Gastrocnemius medialis (tissue), 4 donors: Measurements from ENCODE around the gene SEMA5B. TPM values are rescaled to one million over a fixed set of nuclear protein-coding genes. Genes with fewer than 3 reads are reported as not detected.

Experiments used
- ATAC-seq, 2 donors: fragments of 150-250 bp; one replicate each; pipeline ENCODE4 v1.9.1; 2016
- DNase-seq, 2 donors: peaks; one replicate each; pipeline ENCODE4 v3.0.0-alpha.2; 2019
- H3K27ac ChIP-seq, 4 donors: fragments of 200-600 bp; sonication (generic); 1 replicate in 1 of 4; 2 replicates in 3 of 4; pipeline ENCODE4 v1.5.1; 2016 to 2018; ENCODE audit warnings: mild to moderate bottlenecking in 2 of 4, moderate library complexity in 1 of 4
- H3K27me3 ChIP-seq, 3 donors: fragments of 200-600 bp; sonication (generic) in 2 of 3; 1 replicate in 1 of 3; 2 replicates in 2 of 3; pipeline versions ENCODE4 v1.5.1 to v1.6.0; 2016 to 2019; ENCODE audit warnings: mild to moderate bottlenecking in 1 of 3, moderate library complexity in 1 of 3
- H3K36me3 ChIP-seq, 2 donors: fragments of 200-600 bp; sonication (generic) in 1 of 2; one replicate each; pipeline ENCODE4 v1.5.1; 2017 to 2018
- H3K4me1 ChIP-seq, 2 donors: fragments of 200-600 bp; sonication (generic) in 1 of 2; one replicate each; pipeline ENCODE4 v1.5.1; 2016 to 2017; ENCODE audit warnings: mild to moderate bottlenecking in 2 of 2
- H3K4me3 ChIP-seq, 4 donors: fragments of 200-600 bp; sonication (generic) in 3 of 4; 1 replicate in 1 of 4; 2 replicates in 3 of 4; pipeline ENCODE4 v1.5.1; 2016 to 2019; ENCODE audit warnings: mild to moderate bottlenecking in 2 of 4
- H3K9me3 ChIP-seq, 3 donors: fragments of 200-600 bp; sonication (generic) in 2 of 3; 1 replicate in 1 of 3; 2 replicates in 2 of 3; pipeline ENCODE4 v1.5.1; 2016 to 2019
- POLR2A ChIP-seq, 2 donors: fragments of 450-650 bp; IDR thresholded peaks; one replicate each; pipeline ENCODE4 v1.6.1; 2017; ENCODE audit warnings: antibody characterized with exemption in 2 of 2, mild to moderate bottlenecking in 2 of 2, moderate library complexity in 2 of 2
- in situ Hi-C, 4 donors: fragments of 200-750 bp; cut with MboI; loops; one replicate each; pipeline versions ENCODE4 v1.15.0 to v1.8.0; 2017; ENCODE audit warnings: low sequenced_read_pairs in 4 of 4
- intact Hi-C: fragments of 100-400 bp; cut with DNase I; formaldehyde crosslinking; loops from one replicate; pipeline ENCODE4 v1.15.1; 2023; ENCODE audit warnings: low total_unique reads
- total RNA-seq, 4 donors: library from RNA; depleted of rRNA; stranded (reverse); fragments of >200 nt; gene quantifications; one replicate each; pipeline versions ENCODE4 v1.1.0 to v1.2.3, GENCODE V29; 2016
- TF ChIP-seq, protein P1 (sequence below), 5 experiments: fragments of 450-650 bp in 3 of 5; fragments of 200-600 bp in 2 of 5; sonication (generic) in 2 of 5; IDR thresholded peaks in 4 of 5; conservative IDR thresholded peaks in 1 of 5; 1 replicate in 4 of 5; 2 replicates in 1 of 5; pipeline ENCODE4 v1.5.1; 2016 to 2019; ENCODE audit warnings: antibody characterized with exemption in 5 of 5, mild to moderate bottlenecking in 3 of 5, moderate library complexity in 3 of 5

SEMA5B gene
- total RNA-seq, 4 donors from 2014 or later = 0.10 to 0.26 TPM; not detected in 2

DNA sequence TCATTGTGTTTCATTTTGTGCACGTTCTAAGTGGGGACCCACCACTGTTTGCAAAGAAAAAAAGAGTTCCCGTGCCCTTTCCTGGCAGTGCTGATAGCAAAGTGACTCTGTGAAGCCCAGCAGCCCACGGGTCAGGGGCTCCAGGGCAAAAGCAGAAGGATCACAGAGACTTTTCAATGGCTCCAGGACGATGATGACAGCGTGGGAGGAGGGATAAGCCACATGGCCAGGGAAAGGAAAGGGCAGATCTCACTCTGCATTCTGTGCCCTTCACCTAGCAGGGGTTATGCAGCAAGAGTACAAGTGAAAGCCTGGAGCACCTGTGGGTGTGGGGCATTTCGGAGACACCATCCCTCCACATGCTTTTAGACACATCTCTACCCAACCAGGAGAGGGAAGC is 35.4 kb downstream of the SEMA5B start:
- DNase-seq (no peak), ATAC-seq (no peak)
- H3K36me3 ChIP-seq = no peaks in the 10 kb centered on the region
- TF ChIP-seq POLR2A (IDR thresholded peaks at IDR 0.05) = no peak
- TF ChIP-seq, protein P1, sequence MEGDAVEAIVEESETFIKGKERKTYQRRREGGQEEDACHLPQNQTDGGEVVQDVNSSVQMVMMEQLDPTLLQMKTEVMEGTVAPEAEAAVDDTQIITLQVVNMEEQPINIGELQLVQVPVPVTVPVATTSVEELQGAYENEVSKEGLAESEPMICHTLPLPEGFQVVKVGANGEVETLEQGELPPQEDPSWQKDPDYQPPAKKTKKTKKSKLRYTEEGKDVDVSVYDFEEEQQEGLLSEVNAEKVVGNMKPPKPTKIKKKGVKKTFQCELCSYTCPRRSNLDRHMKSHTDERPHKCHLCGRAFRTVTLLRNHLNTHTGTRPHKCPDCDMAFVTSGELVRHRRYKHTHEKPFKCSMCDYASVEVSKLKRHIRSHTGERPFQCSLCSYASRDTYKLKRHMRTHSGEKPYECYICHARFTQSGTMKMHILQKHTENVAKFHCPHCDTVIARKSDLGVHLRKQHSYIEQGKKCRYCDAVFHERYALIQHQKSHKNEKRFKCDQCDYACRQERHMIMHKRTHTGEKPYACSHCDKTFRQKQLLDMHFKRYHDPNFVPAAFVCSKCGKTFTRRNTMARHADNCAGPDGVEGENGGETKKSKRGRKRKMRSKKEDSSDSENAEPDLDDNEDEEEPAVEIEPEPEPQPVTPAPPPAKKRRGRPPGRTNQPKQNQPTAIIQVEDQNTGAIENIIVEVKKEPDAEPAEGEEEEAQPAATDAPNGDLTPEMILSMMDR (IDR thresholded peaks at IDR 0.05 in 4 of 5, conservative IDR thresholded peaks at IDR 0.05 in 1 of 5) = no peak
- no peaks in the 10 kb centered on the region for H3K9me3 ChIP-seq
- intact Hi-C loops = no loop called here
- no peak overlapping the region for H3K27ac ChIP-seq
- no peak overlapping the region for H3K4me3 ChIP-seq
- in situ Hi-C loops = no loop called here
- peaks cover 0 to 15% of the 10 kb centered on the region in 2 donors for H3K4me1 ChIP-seq
- H3K27me3 ChIP-seq = peaks cover 25 to 36% (median 35%) of the 10 kb centered on the region in 3 donors

DNA sequence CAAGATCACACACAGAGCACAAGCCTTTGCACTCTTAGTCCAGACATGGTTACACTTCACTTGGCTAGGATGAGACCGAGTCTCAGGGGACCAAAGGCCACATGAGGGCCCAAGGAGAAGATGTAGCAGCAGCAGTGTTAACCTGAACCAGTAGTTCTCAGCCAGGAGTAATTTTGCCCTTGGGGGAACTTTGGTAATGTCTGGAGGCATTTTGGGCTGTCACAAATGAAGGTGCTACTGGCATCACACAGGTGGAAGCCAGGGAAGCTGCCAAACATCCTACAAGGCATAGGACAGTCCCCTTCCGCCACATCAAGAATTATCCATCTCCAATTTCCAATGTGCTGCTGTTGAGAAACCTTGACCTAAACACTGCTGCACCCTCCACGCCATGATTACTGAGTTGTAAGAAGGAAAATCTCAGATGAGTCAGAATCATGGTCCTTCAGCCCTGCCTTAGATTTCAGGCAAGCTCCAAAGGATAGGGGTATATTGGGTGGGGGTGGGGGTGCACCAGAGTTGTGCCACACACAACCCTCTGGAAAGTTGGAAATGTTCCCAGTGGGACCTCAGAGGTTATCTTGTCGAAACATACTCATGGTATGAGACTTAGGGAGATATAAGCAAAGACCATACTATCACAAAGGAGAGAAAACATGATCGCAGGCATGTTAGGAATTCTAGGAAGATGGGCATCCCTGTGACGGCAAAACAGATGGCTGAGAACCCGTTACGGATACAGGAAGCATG is 36.2 kb downstream of the SEMA5B start:
- no peak overlapping the region for H3K4me3 ChIP-seq
- TF ChIP-seq POLR2A (IDR thresholded peaks at IDR 0.05) = no peak
- TF ChIP-seq, protein P1 (IDR thresholded peaks at IDR 0.05 in 4 of 5, conservative IDR thresholded peaks at IDR 0.05 in 1 of 5) = no peak
- peaks cover 0 to 12% of the 10 kb centered on the region in 2 donors for H3K4me1 ChIP-seq
- intact Hi-C loops = no loop called here
- H3K36me3 ChIP-seq = no peaks in the 10 kb centered on the region
- peaks cover 25 to 36% (median 36%) of the 10 kb centered on the region in 3 donors for H3K27me3 ChIP-seq
- in situ Hi-C loops = no loop called here
- H3K9me3 ChIP-seq = no peaks in the 10 kb centered on the region
- DNase-seq (no peak), ATAC-seq (no peak)
- no peak overlapping the region for H3K27ac ChIP-seq

DNA sequence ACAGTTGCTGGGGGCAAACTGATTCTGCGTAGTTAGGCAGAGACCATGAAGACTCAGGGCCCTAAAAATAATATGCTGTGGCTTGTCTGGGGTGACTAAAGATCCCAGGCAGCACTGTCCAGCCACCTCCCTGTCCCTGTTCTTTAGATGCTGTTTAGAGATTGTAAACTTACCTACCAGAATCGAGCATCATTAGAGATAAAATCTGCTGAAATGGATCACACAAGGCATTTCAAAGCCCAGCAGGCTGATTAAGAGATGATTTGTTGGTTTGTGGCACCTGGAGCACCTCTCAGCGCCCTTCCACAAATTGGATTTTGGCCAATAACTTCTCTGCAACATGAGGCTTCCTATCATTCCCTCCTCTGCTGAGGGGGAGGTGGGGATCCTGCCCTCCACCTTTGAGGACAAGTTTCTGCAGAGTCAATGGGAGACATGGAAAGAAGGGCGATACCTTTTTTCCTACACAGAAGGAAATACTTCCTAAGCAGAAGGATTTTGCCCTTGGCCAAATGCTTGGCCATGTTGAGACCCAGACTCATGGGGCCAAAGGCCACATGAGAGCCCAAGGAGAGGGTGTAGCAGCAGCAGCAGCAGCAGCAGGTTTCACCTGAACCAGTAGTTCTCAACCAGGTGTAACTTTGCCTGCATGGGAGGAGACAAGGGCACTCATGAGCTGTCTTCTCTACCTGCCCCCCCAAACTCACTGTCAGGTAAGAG is 37.5 kb downstream of the SEMA5B start:
- no peak for DNase-seq
- no peak for ATAC-seq
- in situ Hi-C loops = no loop called here
- no peak for TF ChIP-seq POLR2A (IDR thresholded peaks at IDR 0.05)
- TF ChIP-seq, protein P1 (IDR thresholded peaks at IDR 0.05 in 4 of 5, conservative IDR thresholded peaks at IDR 0.05 in 1 of 5) = no peak
- no peaks in the 10 kb centered on the region for H3K9me3 ChIP-seq
- peaks cover 36% of the 10 kb centered on the region in 3 donors for H3K27me3 ChIP-seq
- H3K27ac ChIP-seq = no peak overlapping the region
- no peaks in the 10 kb centered on the region for H3K36me3 ChIP-seq
- H3K4me3 ChIP-seq = no peak overlapping the region
- intact Hi-C loops = no loop called here
- peaks cover 0 to 7% of the 10 kb centered on the region in 2 donors for H3K4me1 ChIP-seq

DNA sequence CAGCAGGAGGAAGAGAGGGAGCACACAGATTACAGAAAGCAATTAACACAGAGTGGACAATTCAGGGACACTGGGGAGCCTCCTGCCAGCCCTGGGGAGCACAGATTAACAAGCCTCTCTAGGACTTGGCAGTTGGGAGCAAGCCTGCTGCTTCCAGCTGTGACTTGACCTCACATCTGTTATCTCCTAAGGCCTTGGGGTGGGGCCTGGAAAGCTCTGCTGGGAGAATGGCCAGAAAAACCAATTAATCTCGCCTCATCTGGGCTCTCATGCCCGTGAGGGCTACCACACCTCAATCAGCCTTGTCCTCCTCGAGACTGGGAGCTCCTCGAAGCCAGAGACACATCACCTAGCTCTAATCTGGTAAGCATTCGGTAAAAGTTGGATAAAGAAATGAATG is 39.1 kb downstream of the SEMA5B start:
- ATAC-seq = no peak
- TF ChIP-seq POLR2A (IDR thresholded peaks at IDR 0.05) = no peak
- TF ChIP-seq, protein P1 (IDR thresholded peaks at IDR 0.05 in 4 of 5, conservative IDR thresholded peaks at IDR 0.05 in 1 of 5) = no peak
- peaks cover 0 to 7% of the 10 kb centered on the region in 2 donors for H3K4me1 ChIP-seq
- no peak overlapping the region for H3K4me3 ChIP-seq
- no peaks in the 10 kb centered on the region for H3K36me3 ChIP-seq
- H3K9me3 ChIP-seq = no peaks in the 10 kb centered on the region
- intact Hi-C loops = no loop called here
- no peak for DNase-seq
- H3K27ac ChIP-seq = no peak overlapping the region
- peaks cover 36% of the 10 kb centered on the region in 3 donors for H3K27me3 ChIP-seq
- in situ Hi-C loops = no loop called here
